HepG2 (cell line): ENCODE results near the gene DYNC2LI1. TPM values are rescaled to one million over a fixed set of nuclear protein-coding genes. Genes with fewer than 3 reads are reported as not detected.

ENCODE experiments used
- CCDC6 ChIP-seq: sonication (generic); formaldehyde crosslinking; IDR thresholded peaks from 2 replicates; pipeline ENCODE4 v1.8.1; 2022; ENCODE audit warnings: mild to moderate bottlenecking, missing genetic modification reagents, moderate library complexity
- GABPA ChIP-seq, 2 experiments: IDR thresholded peaks; 2 replicates each; pipeline ENCODE4 v1.6.1; 2011 to 2016; ENCODE audit warnings: low read depth in 2 of 2, low read length in 1 of 2, missing biosample characterization in 1 of 2, missing genetic modification characterization in 1 of 2
- GABPB1 ChIP-seq: IDR thresholded peaks from 2 replicates; pipeline ENCODE4 v1.6.1; 2016; ENCODE audit warnings: mild to moderate bottlenecking, missing genetic modification reagents, moderate library complexity, missing compliant biosample characterization
- GLI4 ChIP-seq: sonication (generic); formaldehyde crosslinking; IDR thresholded peaks from 2 replicates; pipeline ENCODE4 v1.5.1; 2020; ENCODE audit warnings: missing genetic modification reagents, mild to moderate bottlenecking, moderate library complexity, borderline replicate concordance
- HNF1A ChIP-seq, 2 experiments: sonication (generic) in 1 of 2; formaldehyde crosslinking in 1 of 2; IDR thresholded peaks; 2 replicates each; pipeline versions ENCODE4 v1.4.0 to v1.6.1; 2016 to 2020; ENCODE audit warnings: borderline replicate concordance in 1 of 2, low read depth in 1 of 2, mild to moderate bottlenecking in 1 of 2, missing genetic modification reagents in 1 of 2
- HOXA3 ChIP-seq: sonication (generic); formaldehyde crosslinking; IDR thresholded peaks from 2 replicates; pipeline ENCODE4 v1.5.0; 2020; ENCODE audit warnings: missing genetic modification reagents
- KDM5B ChIP-seq: sonication (generic); formaldehyde crosslinking; IDR thresholded peaks from 2 replicates; pipeline ENCODE4 v1.4.0; 2020; ENCODE audit warnings: missing genetic modification reagents, mild to moderate bottlenecking, borderline replicate concordance
- NR1H2 ChIP-seq: sonication (generic); formaldehyde crosslinking; IDR thresholded peaks from 2 replicates; pipeline ENCODE4 v1.8.1; 2022; ENCODE audit warnings: low read depth, missing genetic modification reagents, borderline replicate concordance
- NR3C1 ChIP-seq: sonication (generic); formaldehyde crosslinking; IDR thresholded peaks from 2 replicates; pipeline ENCODE4 v1.4.0; 2020; ENCODE audit warnings: missing genetic modification reagents
- PRMT3 ChIP-seq: sonication (generic); formaldehyde crosslinking; IDR thresholded peaks from 2 replicates; pipeline ENCODE4 v1.8.1; 2022; ENCODE audit warnings: low read depth, mild to moderate bottlenecking, moderate library complexity, missing genetic modification reagents, borderline replicate concordance
- RFX3 ChIP-seq: IDR thresholded peaks from 2 replicates; pipeline ENCODE4 v1.6.1; 2016; ENCODE audit warnings: missing biosample characterization, missing genetic modification reagents
- SP1 ChIP-seq, 2 experiments: fragments of 450-650 bp in 1 of 2; sonication (generic) in 1 of 2; formaldehyde crosslinking in 1 of 2; IDR thresholded peaks; 2 replicates each; pipeline versions ENCODE4 v1.4.0 to v1.6.1; 2016 to 2020; ENCODE audit warnings: missing genetic modification reagents in 1 of 2
- STAG1 ChIP-seq: sonication (generic); formaldehyde crosslinking; IDR thresholded peaks from 2 replicates; pipeline ENCODE4 v1.4.0; 2020; ENCODE audit warnings: missing genetic modification reagents
- TAF1 ChIP-seq: sonication (generic); formaldehyde crosslinking; IDR thresholded peaks from 2 replicates; pipeline ENCODE4 v1.4.0; 2020; ENCODE audit warnings: missing genetic modification reagents
- TEAD2 ChIP-seq: sonication (generic); formaldehyde crosslinking; IDR thresholded peaks from 2 replicates; pipeline ENCODE4 v1.9.0; 2021; ENCODE audit warnings: missing genetic modification reagents
- ZMAT3 ChIP-seq: sonication (generic); formaldehyde crosslinking; conservative IDR thresholded peaks from 2 replicates; pipeline ENCODE4 v1.7.0; 2021; ENCODE audit warnings: missing genetic modification reagents
- ZNF205 ChIP-seq: IDR thresholded peaks from 2 replicates; pipeline ENCODE4 v1.6.1; 2018; ENCODE audit warnings: missing biosample characterization, missing genetic modification reagents
- ZNF350 ChIP-seq: sonication (generic); formaldehyde crosslinking; IDR thresholded peaks from 2 replicates; pipeline ENCODE4 v1.4.0; 2020; ENCODE audit warnings: mild to moderate bottlenecking, low read depth, missing genetic modification reagents, borderline replicate concordance
- ZNF354B ChIP-seq: sonication (generic); formaldehyde crosslinking; IDR thresholded peaks from 2 replicates; pipeline ENCODE4 v1.8.0; 2022; ENCODE audit warnings: mild to moderate bottlenecking, missing genetic modification reagents
- polyA plus RNA-seq, 8 experiments: library from polyadenylated mRNA; depleted of rRNA in 3 of 8; stranded (reverse) in 7 of 8; unstranded in 1 of 8; fragments of >200 nt; fragmentation: Illumina TruSeq in 4 of 8; extraction: Trizol in 4 of 8; gene quantifications; 2 replicates each; pipeline versions ENCODE4 v1.2.1 to v1.2.3, GENCODE V29; 2011 to 2016; ENCODE audit warnings: low read depth in 4 of 8, missing spikeins in 1 of 8, mixed read lengths in 1 of 8; ENCODE audit not compliant: insufficient read depth in 1 of 8
- total RNA-seq, 5 experiments: library from RNA; depleted of rRNA; stranded (reverse); fragments of >200 nt; fragmentation: Illumina TruSeq; extraction: Trizol; gene quantifications; 2 replicates each; pipeline ENCODE4 v1.2.3, GENCODE V29; 2016; ENCODE audit warnings: low read depth in 1 of 5
- TF ChIP-seq, protein P1 (sequence below): sonication (generic); formaldehyde crosslinking; IDR thresholded peaks from 2 replicates; pipeline ENCODE4 v1.5.0; 2020; ENCODE audit warnings: mild to moderate bottlenecking, missing genetic modification reagents
- TF ChIP-seq, protein P2 (sequence below): sonication (generic); formaldehyde crosslinking; IDR thresholded peaks from 2 replicates; pipeline ENCODE4 v1.4.0; 2020; ENCODE audit warnings: mild to moderate bottlenecking, low read depth, missing genetic modification reagents
- TF ChIP-seq, protein P3 (sequence below): sonication (generic); formaldehyde crosslinking; IDR thresholded peaks from 2 replicates; pipeline ENCODE4 v1.8.1; 2022; ENCODE audit warnings: mild to moderate bottlenecking, missing genetic modification reagents

Gene DYNC2LI1
- total and polyA plus RNA-seq, 2 of the 13 experiments (the other 11 are each of a cell fraction or from before 2014, with no cell fraction given) = 16.9 to 23.2 TPM

GRCh38 chr2:43773876-43774613 is at the start of gene DYNC2LI1 (continued):
- TF ChIP-seq, protein P1, sequence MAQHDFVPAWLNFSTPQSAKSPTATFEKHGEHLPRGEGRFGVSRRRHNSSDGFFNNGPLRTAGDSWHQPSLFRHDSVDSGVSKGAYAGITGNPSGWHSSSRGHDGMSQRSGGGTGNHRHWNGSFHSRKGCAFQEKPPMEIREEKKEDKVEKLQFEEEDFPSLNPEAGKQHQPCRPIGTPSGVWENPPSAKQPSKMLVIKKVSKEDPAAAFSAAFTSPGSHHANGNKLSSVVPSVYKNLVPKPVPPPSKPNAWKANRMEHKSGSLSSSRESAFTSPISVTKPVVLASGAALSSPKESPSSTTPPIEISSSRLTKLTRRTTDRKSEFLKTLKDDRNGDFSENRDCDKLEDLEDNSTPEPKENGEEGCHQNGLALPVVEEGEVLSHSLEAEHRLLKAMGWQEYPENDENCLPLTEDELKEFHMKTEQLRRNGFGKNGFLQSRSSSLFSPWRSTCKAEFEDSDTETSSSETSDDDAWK (CRISPR knock-in tag) = no peak
- no peak for TF ChIP-seq ZMAT3 (CRISPR knock-in tag)
- TF ChIP-seq, protein P2, sequence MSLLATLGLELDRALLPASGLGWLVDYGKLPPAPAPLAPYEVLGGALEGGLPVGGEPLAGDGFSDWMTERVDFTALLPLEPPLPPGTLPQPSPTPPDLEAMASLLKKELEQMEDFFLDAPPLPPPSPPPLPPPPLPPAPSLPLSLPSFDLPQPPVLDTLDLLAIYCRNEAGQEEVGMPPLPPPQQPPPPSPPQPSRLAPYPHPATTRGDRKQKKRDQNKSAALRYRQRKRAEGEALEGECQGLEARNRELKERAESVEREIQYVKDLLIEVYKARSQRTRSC (CRISPR knock-in tag) = no peak
- peak; percentile 100 for TF ChIP-seq RFX3
- peak; percentile 89; the same call in 1 of the 2 replicates for TF ChIP-seq ZNF350 (CRISPR knock-in tag)
- no peak for TF ChIP-seq TEAD2 (CRISPR knock-in tag)
- no peak for TF ChIP-seq STAG1 (CRISPR knock-in tag)
- peak; percentile 87 for TF ChIP-seq HOXA3 (CRISPR knock-in tag)
- no peak for TF ChIP-seq ZNF354B (CRISPR knock-in tag)
- TF ChIP-seq HNF1A (IDR thresholded peaks at IDR 0.05; ENCODE audit: low read depth) = 0 out of 2 replicates have a peak, but pooled peaks have one; percentile 11
- TF ChIP-seq HNF1A (CRISPR knock-in tag; IDR thresholded peaks at IDR 0.05; ENCODE audit: borderline replicate concordance) = no peak
- TF ChIP-seq, protein P3, sequence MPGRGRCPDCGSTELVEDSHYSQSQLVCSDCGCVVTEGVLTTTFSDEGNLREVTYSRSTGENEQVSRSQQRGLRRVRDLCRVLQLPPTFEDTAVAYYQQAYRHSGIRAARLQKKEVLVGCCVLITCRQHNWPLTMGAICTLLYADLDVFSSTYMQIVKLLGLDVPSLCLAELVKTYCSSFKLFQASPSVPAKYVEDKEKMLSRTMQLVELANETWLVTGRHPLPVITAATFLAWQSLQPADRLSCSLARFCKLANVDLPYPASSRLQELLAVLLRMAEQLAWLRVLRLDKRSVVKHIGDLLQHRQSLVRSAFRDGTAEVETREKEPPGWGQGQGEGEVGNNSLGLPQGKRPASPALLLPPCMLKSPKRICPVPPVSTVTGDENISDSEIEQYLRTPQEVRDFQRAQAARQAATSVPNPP = no peak
- TF ChIP-seq PRMT3 = no peak
- peak; percentile 55; the same call in 1 of the 2 replicates for TF ChIP-seq TAF1
- TF ChIP-seq NR1H2 = peak; percentile 78; the same call in 1 of the 2 replicates
- TF ChIP-seq NR3C1 = no peak
- TF ChIP-seq ZNF205 = peak; percentile 87
- no peak for TF ChIP-seq GLI4 (CRISPR knock-in tag)
- TF ChIP-seq GABPA (IDR thresholded peaks at IDR 0.05; ENCODE audit: low read depth, low read length) = no peak
- TF ChIP-seq GABPA (CRISPR knock-in tag; IDR thresholded peaks at IDR 0.05; ENCODE audit: low read depth) = peak; percentile 64
- TF ChIP-seq GABPB1 (CRISPR knock-in tag) = peak; percentile 88
- TF ChIP-seq CCDC6 (CRISPR knock-in tag) = no peak
- TF ChIP-seq KDM5B (CRISPR knock-in tag) = peak; percentile 54; the same call in 1 of the 2 replicates
- no peak for TF ChIP-seq SP1 (IDR thresholded peaks at IDR 0.05)
- TF ChIP-seq SP1 (CRISPR knock-in tag; IDR thresholded peaks at IDR 0.05) = peak; percentile 30
